Measurements from ENCODE around the gene SH2D2A.

- TF ChIP-seq CTCF (IDR thresholded peaks at IDR 0.05) (no peak), POLR2A (IDR thresholded peaks at IDR 0.05) (no peak), EP300 (IDR thresholded peaks at IDR 0.05) (no peak)
Observed at GRCh38 chr1:156845953-156846545, 29.4 kb upstream of the SH2D2A start.

Measured in tibial nerve (tissue), 4 donors.